ENCODE measurements around the gene MYO9A.
"Not testable (repeated sequence)": the region's sequence is repeated elsewhere in the genome, so short reads cannot be mapped to it uniquely, and the experiment has no call there.

MYO9A gene

DNA sequence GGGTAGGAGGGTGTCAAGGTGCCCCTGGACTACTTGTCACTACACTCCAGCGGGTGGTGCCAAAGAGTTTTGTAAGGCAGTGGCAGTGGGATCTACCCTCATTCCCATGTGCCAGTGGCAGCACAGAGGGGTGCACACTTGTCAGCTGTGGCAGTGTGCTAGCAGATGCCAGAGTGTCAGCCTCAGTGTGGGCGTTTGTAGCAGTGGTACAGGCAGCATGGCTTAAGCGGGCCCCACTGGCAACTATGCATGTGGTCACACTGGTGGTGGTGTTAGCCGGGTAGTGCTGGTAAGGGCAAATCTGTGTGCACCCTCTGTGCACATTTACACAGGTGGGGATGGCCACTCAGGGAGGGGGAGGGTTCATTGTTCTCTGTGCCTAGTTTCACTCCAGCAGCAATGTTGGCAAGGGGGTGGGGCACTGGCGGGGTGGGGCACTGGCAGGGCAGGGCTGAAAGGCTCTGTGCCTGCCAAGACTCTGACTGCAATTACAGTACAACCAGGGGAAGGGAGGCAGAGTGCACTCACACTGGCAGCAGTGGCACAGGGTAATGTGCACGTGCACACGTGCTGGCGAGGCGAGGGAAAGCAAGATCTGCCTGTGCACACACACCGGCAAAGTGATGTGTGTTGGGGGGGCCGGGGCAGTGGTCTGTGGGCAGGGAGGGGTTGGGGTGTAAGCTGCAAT is 31.8 kb downstream of the MYO9A start:
- no peak for DNase-seq

DNA sequence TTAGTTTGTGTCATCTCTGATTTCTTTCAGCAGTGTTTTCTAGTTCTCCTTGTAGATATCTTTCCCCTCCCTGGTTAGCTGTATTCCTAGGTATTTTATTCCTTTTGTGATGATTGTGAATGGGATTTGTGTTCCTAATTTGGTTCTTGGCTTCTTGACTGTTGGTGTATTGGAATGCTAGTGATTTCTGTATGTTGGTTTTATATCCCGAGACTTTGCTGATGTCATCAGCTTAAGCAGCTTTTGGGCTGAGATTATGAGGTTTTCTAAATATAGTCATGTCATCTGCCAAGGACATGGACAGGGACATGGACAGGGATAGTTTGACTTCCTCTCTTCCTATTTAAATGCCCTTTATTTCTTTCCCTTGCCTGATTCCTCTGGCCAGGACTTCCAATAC is 35.8 kb downstream of the MYO9A start:
- no peak for DNase-seq

DNA sequence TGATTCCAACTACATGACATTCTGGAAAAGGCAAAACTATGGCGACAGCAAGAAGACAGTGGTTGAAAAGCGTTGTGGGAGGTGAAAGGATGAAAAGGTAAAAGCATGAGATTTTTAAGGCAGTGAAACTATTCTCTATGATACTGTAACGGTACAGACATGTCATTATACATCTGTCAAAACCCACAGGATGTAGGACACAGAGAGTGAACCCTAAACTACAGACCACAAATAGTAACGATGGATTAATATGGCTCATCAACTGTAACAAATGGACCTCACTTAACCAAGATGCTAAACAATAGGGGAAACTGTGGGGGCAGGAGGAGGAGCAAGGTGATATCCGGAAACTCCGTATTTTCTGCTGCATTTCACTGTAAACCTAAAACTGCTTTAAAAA is 39.1 kb downstream of the MYO9A start:
- no peak for DNase-seq

DNA sequence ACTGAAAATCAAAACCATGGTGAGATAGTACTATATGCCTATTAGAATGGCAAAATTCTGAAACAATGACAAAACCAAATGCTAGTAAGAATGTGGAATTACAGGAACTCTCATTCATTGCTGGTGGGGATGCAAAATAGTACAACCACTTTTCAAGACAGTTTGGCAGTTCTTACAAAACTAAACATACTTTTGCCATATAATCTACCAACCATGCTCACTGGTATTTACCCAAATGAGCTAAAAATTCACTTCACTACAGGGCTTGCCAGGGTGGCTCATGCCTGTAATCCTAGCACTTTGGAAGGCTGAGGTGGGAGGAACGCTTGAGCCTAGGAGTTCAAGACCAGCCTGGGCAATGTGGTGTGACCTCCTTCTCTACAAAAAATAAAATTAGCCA is 40.0 kb downstream of the MYO9A start:
- DNase-seq, result no peak

DNA sequence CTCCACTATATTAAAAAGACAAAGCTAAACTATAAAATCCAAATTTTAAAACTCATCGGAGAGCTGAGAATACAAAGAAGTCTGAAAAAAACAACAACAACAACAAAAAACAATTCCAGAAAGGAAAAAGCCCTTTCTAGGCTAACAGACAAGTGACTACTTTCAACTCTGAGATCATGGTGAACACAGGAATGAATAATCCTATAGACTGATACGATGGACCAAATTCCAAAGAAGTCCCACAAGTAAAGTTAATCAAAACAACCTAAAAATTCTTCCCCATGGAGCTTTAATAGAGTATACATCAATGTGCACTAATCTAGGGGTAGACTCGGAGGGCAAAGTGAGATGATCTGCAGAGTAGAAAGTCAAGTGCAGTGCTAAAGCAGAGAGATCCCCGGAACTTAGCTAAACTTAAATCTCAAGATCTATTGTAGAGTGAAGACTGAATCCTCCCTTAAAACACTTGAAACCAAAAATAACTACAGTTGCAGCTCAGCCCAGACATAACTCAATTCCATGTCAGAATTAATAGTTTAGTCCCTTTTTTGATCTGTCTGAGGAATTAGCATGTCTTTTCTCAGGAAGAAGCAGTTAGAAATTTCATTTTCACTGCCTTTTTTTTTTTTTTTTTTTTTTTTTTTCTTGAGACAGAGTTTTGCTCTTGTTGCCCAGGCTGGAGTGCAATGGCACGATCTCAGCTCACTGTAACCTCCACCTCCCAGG is 43.5 kb downstream of the MYO9A start:
- DNase-seq, result no peak

DNA sequence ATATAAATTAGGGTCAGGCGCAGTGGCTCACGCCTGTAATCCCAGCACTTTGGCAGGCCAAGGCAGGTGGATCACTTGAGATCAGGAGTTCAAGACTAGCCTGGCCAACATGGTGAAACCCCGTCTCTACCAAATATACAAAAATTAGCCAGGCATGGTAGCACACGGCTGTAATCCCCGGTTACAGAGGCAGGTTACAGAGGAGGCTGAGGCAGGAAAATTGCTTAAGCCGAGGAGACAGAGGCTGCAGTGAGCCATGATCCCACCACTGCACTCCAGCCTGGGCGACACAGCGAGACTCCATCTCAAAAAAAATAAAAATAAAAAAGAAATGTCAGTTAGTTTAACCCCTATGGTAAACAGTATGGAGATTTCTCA is 46.5 kb downstream of the MYO9A start:
- not testable (repeated sequence) for DNase-seq

DNA sequence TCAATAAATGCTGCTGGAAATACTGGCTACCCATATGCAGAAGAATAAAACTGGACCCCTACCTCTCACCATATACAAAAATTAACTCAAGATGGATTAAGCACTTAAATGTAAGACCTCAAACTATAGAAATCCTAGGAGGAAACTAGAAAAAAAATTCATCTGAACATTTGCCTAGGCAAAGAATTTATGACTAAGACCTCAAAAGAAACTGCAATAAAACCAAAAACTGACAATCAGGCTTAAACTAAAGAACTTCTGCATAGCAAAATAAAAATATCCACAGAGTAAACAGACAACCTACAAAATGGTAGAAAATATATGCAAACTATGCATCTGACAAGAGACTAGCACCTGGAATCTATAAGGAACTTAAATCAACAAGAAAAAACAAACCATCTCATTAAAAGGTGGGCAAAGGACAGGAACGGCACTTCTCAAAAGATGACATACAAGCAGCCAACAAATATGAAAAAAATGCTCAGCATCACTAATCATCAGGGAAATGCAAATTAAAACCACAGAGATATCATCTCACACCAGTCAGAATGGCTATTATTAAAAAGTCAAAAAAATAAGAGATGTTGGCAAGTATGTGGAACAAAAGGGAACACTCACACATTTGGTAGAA is 47.0 kb downstream of the MYO9A start:
- no peak for DNase-seq

DNA sequence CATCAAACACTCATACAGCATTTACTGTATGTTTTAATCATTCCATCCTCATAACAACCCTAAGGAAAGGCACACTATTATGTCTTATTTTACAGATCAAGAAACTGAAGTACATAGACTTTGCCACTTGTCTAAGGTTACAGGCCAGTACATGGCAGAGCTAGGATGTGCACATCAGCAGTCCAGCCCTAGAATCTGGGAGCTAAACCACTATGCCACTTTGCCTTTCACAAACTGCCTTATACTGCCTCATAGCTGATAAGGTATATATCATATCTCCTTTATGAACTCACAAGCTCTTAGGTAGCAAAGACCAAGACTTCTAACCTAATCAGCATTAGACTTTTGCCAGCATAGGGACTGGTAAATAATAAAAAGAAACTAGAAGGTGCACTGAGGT is 49.1 kb downstream of the MYO9A start:
- no peak for DNase-seq

DNA sequence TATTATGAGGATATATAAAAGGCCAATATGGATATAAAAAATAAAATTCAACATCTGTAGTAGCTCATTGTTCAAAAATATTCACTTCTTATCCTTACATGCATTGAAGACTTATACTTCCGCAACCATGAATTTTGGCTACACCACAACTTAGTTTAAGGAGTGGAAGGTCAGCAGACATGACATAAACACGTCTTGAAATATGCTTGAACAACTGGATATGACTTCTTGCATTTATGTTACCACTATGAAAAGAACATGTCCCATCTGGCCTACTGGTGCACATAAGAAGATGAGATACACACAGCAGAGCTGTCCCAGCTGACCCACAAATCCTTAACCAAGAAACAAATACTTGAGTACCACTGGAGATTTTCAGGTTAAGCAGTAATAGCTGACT is 52.1 kb downstream of the MYO9A start:
- DNase-seq, result no peak

DNA sequence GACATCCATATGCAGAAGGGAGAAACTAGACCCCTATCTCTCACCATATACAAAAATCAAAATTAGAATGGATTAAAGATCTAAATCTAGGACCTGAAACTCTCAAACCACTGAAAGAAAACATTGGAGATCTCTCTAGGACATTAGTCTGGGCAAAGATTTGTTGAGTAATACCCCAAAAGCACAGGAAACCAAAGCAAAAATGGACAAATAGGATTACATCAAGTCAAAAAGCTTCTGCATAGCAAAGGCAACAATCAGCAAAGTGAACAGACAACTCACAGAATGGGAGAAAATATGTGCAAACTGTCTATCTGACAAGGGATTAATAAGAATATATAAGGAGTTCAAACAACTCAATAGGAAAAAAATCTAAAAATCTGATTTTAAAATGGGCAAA is 54.8 kb downstream of the MYO9A start:
- DNase-seq, result no peak

DNA sequence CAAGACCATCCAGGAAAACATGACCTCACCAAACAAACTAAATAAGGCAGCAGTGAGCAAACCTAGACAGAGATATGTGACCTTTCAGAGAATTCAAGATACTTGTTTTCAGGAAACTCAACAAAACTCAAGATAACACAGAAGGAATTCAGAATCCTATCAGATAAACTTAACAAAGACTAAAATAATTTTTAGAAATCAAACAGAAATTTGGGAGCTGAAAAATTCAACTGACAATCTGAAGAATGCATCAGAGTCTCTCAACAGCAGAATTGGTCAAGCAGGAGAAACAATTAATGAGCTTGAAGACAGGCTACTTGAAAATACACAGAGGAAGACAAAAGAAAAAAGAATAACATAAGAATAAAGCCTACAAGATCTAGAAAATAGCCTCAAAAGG is 55.6 kb downstream of the MYO9A start:
- no peak for DNase-seq

DNA sequence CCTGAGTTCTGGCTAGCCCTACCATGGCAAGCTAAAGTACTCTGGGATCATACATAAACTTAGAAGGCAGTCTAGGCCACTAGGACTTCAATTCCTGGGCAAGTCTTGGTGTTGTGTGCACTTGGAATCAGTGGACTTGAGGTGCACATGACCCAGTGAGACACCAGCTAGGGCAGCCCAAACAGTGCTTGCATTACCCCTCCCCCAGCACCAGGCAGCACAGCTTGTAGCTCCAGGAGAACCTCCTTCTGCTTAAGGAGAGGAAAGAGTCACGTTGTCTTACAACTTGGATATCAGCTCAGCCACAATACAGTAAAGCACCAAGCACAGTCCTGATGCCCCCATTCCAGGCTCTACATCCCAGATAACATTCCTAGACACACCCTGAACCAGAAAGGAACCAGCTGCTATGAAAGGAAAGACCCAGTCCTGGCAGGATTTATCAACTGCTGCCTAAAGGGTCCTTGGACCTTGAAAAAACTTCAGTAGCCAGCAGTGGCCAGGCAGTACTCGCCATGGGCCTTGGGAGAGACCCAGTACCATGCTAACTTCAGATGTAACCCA is 57.2 kb downstream of the MYO9A start:
- no peak for DNase-seq

DNA sequence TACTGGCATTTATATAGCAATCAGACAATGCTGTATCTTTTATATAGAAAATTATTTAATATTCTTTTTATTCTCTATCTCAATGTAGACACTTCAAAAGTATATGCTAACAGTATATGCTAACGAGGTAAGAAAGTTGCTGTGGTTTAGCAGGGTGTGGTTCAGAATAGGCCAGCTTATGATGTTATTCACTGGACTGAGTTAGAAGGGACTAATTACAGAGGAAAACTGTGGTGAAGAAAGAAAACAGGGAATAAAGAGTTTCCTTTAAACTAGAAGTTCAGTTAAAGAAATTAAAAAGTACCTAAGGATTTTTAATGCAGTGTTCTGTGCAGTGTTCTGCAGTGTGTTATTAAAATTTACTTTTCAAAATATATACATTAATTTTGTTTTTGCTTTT is 59.4 kb downstream of the MYO9A start:
- no peak for DNase-seq

DNA sequence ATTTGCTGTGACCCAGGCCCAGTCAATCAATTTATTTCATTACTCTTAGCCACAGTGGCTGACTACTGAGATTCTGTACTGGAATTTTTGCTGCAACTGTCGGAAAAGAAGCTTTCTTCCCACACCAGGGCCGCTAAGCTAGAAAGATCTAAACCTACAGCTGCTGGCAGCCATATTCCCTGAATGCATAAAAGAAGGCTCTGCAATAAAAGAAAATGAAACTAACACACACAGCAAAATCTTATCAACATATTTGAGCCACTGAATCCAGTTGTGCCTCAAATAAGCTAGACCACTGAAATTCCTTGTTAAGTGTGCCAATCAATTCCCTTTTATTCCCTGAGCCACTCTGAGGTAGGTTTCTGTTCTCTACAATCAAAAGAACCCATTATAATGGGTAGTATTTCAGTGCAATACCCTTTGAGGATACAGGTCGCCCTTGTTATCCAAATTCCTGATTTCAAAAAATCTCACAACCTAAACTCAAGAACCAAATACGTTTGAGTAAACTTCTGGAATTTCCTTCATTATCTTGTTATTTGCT is 60.3 kb downstream of the MYO9A start:
- DNase-seq, result no peak

DNA sequence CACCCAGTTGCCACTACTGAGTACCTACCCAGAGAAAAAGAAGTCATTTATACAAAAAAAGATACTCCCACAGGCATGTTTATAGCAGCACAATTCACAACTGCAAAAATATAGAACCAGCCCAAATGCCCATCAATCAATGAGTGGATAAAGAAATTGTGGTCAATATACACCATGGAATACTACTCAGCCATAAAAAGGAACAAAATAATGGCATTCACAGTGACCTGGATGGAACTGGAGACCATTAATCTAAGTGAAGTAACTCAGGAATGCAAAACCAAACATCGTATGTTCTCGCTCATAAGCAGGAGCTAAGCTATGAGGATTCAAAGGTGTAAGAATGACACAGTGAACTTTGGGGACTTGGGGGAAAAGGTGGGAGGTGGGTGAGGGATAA is 61.7 kb downstream of the MYO9A start:
- DNase-seq, result not testable (repeated sequence)

DNA sequence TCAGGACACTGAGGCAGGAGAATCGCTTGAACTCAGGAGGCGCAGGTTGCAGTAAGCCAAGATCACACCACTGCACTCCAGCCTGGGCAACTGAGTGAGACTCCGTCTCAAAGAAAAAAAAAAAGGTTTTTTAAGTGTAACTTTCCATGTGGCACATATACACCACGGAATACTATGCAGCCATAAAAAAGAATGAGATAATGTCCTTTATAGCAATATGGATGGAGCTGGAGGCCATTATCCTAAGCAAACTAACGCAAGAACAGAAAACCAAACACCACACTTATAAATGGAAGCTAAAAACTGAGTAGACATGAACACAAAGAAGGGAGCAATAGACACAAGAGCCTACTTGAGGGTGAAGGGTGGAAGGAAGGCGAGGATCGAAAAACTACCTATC is 64.7 kb downstream of the MYO9A start:
- not testable (repeated sequence) for DNase-seq

DNA sequence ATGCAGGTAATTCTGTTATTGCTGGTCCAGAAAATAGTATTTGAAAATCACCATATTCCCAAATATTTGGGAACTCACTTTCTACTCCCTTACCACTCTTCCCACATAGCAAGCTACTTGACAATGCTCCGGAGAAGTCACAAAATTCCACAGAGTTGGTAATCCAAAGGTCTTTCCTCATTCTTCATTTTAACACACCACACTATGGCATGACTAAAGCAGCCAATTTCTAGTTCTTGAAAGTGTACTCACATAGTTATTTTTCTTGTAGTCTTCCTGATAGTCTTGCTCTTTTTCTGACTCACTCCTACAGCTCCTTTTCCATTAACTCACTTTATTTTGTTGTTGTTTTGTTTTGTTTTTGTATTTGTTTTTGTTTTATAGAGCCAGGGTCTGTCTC is 67.2 kb downstream of the MYO9A start:
- DNase-seq, result no peak

DNA sequence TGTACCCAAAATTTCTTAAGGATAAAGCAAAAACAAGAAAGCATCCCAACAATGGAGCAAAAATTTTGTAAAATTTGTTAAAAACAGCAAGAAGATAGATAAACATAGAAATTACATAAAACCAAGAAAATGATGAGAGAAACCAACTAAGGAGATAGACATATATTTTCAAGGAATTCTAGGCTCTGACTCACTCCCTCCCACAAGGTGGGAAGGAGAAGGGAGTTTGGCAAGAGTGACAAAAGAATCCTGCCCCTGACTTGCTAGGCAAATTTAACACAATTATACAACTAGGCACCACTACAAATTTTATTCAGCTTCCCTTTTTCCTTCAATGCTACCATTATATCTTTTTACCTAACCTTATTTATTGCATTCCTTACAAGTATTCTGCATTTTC is 70.9 kb downstream of the MYO9A start:
- DNase-seq, result no peak

DNA sequence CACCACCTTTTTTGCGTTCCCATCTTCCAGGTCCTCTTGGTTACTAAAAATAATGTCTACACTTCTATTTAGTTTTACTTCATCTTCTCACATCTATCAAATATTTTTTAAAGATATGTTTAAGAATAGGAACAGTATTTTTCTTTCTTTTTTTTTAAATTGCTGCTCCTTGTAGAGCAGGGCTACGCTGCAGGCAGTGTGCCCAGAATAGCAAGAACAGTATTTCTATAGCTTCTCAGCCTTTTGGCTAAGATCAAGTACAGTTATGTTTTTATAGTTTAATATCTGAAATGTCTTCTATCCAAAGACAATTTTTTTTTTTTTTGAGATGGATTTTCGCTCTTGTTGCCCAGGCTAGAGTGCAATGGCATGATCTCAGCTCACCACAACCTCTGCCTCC is 73.0 kb downstream of the MYO9A start:
- no peak for DNase-seq

DNA sequence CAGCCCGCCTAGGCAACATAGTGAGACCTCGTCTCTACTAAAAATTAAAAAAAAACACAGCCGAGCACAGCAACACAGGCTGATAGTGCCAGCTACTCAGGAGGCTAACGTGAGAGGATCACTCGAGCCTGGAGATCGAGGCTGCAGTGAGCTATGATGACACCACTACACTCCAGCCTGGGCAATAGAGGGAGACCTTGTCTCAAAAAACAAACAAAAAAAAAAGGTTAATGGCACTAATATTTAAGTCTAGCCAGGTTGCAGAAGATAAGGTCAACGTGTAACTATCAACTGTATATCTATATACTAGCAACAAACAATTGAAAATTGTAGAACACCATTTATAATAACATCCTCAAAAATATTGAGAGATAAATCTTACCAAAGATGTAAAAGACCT is 75.1 kb downstream of the MYO9A start:
- DNase-seq, result no peak

DNA sequence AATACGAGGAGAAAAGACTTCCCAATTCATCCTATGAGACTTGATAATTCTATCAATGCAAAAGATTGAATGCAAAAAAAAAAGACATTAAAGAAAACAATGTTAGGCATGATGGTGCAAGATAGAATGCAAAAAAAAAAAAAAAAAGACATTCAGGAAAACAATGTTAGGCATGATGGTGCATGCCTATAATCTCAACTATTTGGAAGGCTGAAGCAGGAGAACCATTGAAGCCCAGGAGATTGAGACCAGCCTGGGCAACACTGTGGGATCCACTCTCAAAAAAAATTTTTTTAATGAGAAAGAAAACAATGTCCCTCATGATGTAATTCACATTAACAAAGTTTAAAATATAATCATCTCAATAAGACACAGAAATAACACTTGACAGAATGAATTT is 75.9 kb downstream of the MYO9A start:
- no peak for DNase-seq

DNA sequence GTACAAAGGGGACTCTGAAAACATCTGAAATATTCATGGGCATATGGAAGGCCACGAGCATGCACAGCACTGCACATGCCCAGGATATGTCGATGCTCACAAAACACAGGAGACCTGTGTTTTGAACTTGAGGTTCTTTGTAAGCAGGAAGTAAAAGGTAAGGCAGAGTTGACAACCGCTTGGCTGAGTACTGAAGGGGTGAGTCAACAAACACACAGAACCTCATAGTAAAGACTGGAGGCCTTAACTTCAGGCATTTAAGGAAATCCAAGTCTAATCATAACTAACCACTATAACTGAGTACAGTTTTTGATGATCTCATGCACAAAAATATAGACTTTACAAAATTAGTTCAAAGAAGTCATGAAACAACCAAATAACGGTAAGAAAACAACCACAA is 80.6 kb downstream of the MYO9A start:
- DNase-seq, result no peak

DNA sequence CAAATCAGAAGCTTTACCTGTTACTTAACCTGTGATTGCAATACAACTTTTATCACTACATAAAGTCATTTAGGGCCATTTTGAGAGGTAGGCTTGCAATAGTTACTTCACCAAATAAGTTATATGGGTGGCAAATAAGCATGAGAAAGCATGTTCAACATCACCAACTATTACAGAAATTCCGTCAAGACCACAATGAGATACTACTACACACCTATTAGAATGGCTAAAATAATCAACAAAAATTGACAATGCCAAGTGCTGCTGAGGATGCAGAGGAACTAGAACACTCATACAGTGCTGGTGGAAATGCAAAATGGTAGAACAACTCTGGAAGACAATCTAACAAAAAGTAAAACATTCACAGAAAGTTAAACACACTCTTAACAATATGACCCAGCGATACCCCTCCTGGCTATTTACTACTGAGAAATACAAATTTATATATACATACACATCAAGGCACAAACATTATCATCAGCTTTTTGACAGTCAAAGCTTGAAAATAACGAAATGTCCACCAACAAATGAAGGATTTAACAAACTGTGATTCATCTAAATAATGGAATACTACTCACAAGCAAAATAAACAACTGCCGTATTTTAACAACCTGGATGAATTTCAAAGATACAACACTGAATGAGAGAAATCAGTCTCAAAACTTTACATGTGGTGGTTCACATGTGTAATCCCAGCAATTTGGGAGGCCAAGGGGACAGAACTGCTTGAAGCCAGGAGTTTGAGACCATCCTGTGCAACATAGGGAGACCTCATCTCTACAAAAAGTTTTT is 82.9 kb downstream of the MYO9A start:
- DNase-seq, result no peak

All from DMS 273 treated with DMSO at 0.1 percent for 48 hours (cell line).